Breast epithelium (tissue), 4 donors: Measurements from ENCODE around the gene IKZF5. TPM values are rescaled to one million over a fixed set of nuclear protein-coding genes. Genes with fewer than 3 reads are reported as not detected.

Experiments
- DNase-seq, 2 donors: peaks; one replicate each; pipeline ENCODE4 v3.0.0-alpha.2; 2019; ENCODE audit warnings: low spot score in 2 of 2
- H3K27ac ChIP-seq, 2 donors: fragments of 200-600 bp; sonication (generic) in 1 of 2; one replicate each; pipeline ENCODE4 v1.5.1; 2016 to 2019; ENCODE audit warnings: mild to moderate bottlenecking in 1 of 2
- H3K27me3 ChIP-seq, 2 donors: fragments of 200-600 bp; sonication (generic) in 1 of 2; one replicate each; pipeline versions ENCODE4 v1.5.1 to v1.6.0; 2017 to 2019; ENCODE audit warnings: control low read depth in 1 of 2, mild to moderate bottlenecking in 1 of 2
- H3K36me3 ChIP-seq: fragments of 200-600 bp; one replicate; pipeline ENCODE4 v1.5.1; 2019
- H3K4me1 ChIP-seq, 2 donors: fragments of 200-600 bp; sonication (generic); one replicate each; pipeline ENCODE4 v1.5.1; 2016 to 2019; ENCODE audit warnings: control low read depth in 1 of 2
- H3K4me3 ChIP-seq, 3 donors: fragments of 200-600 bp; sonication (generic); 1 replicate in 2 of 3; 2 replicates in 1 of 3; pipeline ENCODE4 v1.5.1; 2016 to 2019; ENCODE audit warnings: mild to moderate bottlenecking in 3 of 3, moderate library complexity in 2 of 3
- H3K9me3 ChIP-seq, 2 donors: fragments of 200-600 bp; sonication (generic) in 1 of 2; one replicate each; pipeline ENCODE4 v1.5.1; 2016 to 2019; ENCODE audit warnings: control low read depth in 1 of 2
- CTCF ChIP-seq, 3 donors: fragments of 450-650 bp; IDR thresholded peaks; one replicate each; pipeline ENCODE4 v1.5.1; 2016 to 2017; ENCODE audit warnings: antibody characterized with exemption in 3 of 3, mild to moderate bottlenecking in 3 of 3, moderate library complexity in 3 of 3
- POLR2A ChIP-seq: fragments of 450-650 bp; IDR thresholded peaks from one replicate; pipeline ENCODE4 v1.6.1; 2016; ENCODE audit warnings: antibody characterized with exemption, mild to moderate bottlenecking, moderate library complexity
- POLR2AphosphoS5 ChIP-seq, 3 donors: sonication (generic); formaldehyde crosslinking; IDR thresholded peaks; one replicate each; pipeline ENCODE4 v1.6.1; 2017; ENCODE audit warnings: antibody characterized with exemption in 3 of 3
- intact Hi-C: fragments of 100-400 bp; cut with DNase I; formaldehyde crosslinking; loops from one replicate; pipeline ENCODE4 v1.15.1; 2023; ENCODE audit warnings: low total_unique reads
- total RNA-seq, 3 donors: library from RNA; depleted of rRNA; stranded (reverse); fragments of >200 nt; gene quantifications; one replicate each; pipeline ENCODE4 v1.1.0, GENCODE V29; 2016

IKZF5 gene
- total RNA-seq, 3 donors from 2014 or later = 10.5 to 17.7 (median 13.3) TPM

GRCh38 chr10:123043409-123043925, 34.9 kb upstream of the IKZF5 start:
- intact Hi-C loops = no loop called here
- no peaks in the 10 kb centered on the region for H3K27me3 ChIP-seq
- H3K4me3 ChIP-seq = no peak overlapping the region
- H3K4me1 ChIP-seq = no peaks in the 10 kb centered on the region
- H3K27ac ChIP-seq = no peak overlapping the region
- DNase-seq = no peak
- no peaks in the 10 kb centered on the region for H3K36me3 ChIP-seq
- no peak for TF ChIP-seq POLR2AphosphoS5 (IDR thresholded peaks at IDR 0.05)
- peak in 2 of 3 donors; percentile 25 to 58 for TF ChIP-seq CTCF (IDR thresholded peaks at IDR 0.05)
- H3K9me3 ChIP-seq = no peaks in the 10 kb centered on the region

- DNase-seq = no peak
- intact Hi-C loops = no loop called here
- Histone ChIP-seq H3K4me1 (no peaks in the 10 kb centered on the region), H3K9me3 (no peaks in the 10 kb centered on the region), H3K36me3 (no peaks in the 10 kb centered on the region), H3K27me3 (no peaks in the 10 kb centered on the region), H3K4me3 (no peak overlapping the region), H3K27ac (no peak overlapping the region)
- no peak for TF ChIP-seq CTCF (IDR thresholded peaks at IDR 0.05)
- no peak for TF ChIP-seq POLR2A
- no peak for TF ChIP-seq POLR2AphosphoS5 (IDR thresholded peaks at IDR 0.05)
Measured at GRCh38 chr10:123042708-123043408, 34.3 kb upstream of the IKZF5 start.

- Histone ChIP-seq H3K4me1 (no peaks in the 10 kb centered on the region), H3K9me3 (no peaks in the 10 kb centered on the region), H3K36me3 (no peaks in the 10 kb centered on the region), H3K27me3 (no peaks in the 10 kb centered on the region), H3K27ac (no peak overlapping the region), H3K4me3 (no peak overlapping the region)
- no peak for TF ChIP-seq CTCF (IDR thresholded peaks at IDR 0.05)
- no peak for DNase-seq
- intact Hi-C loops = no loop called here
Measured at GRCh38 chr10:123039632-123039930, 31.0 kb upstream of the IKZF5 start.

- Histone ChIP-seq H3K9me3 (no peaks in the 10 kb centered on the region), H3K4me3 (no peak overlapping the region), H3K27me3 (no peaks in the 10 kb centered on the region), H3K36me3 (no peaks in the 10 kb centered on the region), H3K27ac (no peak overlapping the region), H3K4me1 (no peaks in the 10 kb centered on the region)
- no peak for TF ChIP-seq POLR2A
- no peak for TF ChIP-seq POLR2AphosphoS5 (IDR thresholded peaks at IDR 0.05)
- no peak for TF ChIP-seq CTCF (IDR thresholded peaks at IDR 0.05)
- DNase-seq = no peak
- intact Hi-C loops = no loop called here
Measured at GRCh38 chr10:123038782-123039631, 30.4 kb upstream of the IKZF5 start.

- H3K27ac ChIP-seq = no peak overlapping the region
- intact Hi-C loops = no loop called here
- H3K9me3 ChIP-seq = no peaks in the 10 kb centered on the region
- no peaks in the 10 kb centered on the region for H3K4me1 ChIP-seq
- no peaks in the 10 kb centered on the region for H3K27me3 ChIP-seq
- H3K4me3 ChIP-seq = no peak overlapping the region
- DNase-seq = no peak
- no peak for TF ChIP-seq POLR2A
- TF ChIP-seq CTCF (IDR thresholded peaks at IDR 0.05) = no peak
- TF ChIP-seq POLR2AphosphoS5 (IDR thresholded peaks at IDR 0.05) = no peak
- no peaks in the 10 kb centered on the region for H3K36me3 ChIP-seq
Measured at GRCh38 chr10:123035467-123036086, 27.0 kb upstream of the IKZF5 start.
